Astrocyte (in vitro differentiated cells and primary cell): ENCODE data around the gene CDC37L1.
"Not testable (repeated sequence)": the region's sequence is repeated elsewhere in the genome, so short reads cannot be mapped to it uniquely, and the experiment has no call there.

Source experiments
- CTCF ChIP-seq: IDR thresholded peaks from 2 replicates; pipeline ENCODE4 v1.5.1; 2011; ENCODE audit warnings: low read depth, mild to moderate bottlenecking, inconsistent platforms, low read length, moderate library complexity; ENCODE audit not compliant: insufficient read depth
- EZH2 ChIP-seq: IDR thresholded peaks from 2 replicates; pipeline ENCODE4 v1.6.1; 2012; ENCODE audit warnings: mild to moderate bottlenecking, low read length, inconsistent platforms; ENCODE audit not compliant: insufficient read depth

DNA sequence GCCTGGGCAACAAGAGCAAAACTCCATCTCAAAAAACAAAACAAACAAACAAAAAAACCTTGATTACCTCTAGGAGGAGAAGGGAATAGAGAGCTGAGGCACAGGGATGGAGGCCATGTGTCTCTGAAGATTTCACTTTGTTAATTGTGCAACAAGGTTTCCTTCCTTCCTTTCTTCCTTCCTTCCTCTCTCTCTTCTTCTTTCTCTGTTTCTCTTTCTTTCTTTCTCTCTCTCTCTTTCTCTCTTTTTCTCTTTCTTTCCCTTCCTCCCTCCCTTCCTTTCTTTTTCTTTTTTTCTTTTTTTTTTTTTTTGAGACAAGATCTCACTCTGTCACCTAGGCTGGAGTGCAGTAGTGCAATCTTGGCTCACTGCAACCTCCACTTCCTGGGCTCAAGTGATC is 75.2 kb downstream of the CDC37L1 start:
- TF ChIP-seq CTCF, EZH2: not testable (repeated sequence)
